Activated gamma-delta T cell treated with anti-CD3 and anti-CD28 coated beads, Interleukin-2, amount 50 U/mL, for 16 hours (primary cell): ENCODE results near the gene STEEP1.

Experiments
- DNase-seq: peaks from one replicate; pipeline ENCODE4 v3.0.0-alpha.2; 2020; ENCODE audit warnings: low read depth

Gene STEEP1

GRCh38 chrX:119565107-119565663 lies at the start of gene STEEP1:
Gene STEEP1, minus strand, starts transcription at chrX:119565409. Its CDS starts 54 bp downstream, at chrX:119565355.
- peak; percentile 75 for DNase-seq

- no peak for DNase-seq
Observed at GRCh38 chrX:119614776-119615175, 49.6 kb upstream of the STEEP1 start.

- no peak for DNase-seq
Observed at GRCh38 chrX:119607018-119607389, 41.8 kb upstream of the STEEP1 start.

- DNase-seq, result peak; percentile 81
Observed at GRCh38 chrX:119606280-119607017, 41.2 kb upstream of the STEEP1 start, which contains the start of gene NKRF. Gene NKRF, minus strand, starts transcription at chrX:119606424.

- peak; percentile 25 for DNase-seq
Observed at GRCh38 chrX:119605464-119606279, 40.5 kb upstream of the STEEP1 start.

- DNase-seq, result no peak
Observed at GRCh38 chrX:119604766-119605463, 39.7 kb upstream of the STEEP1 start.

GRCh38 chrX:119602701-119603255 lies 37.6 kb upstream of the STEEP1 start:
- DNase-seq, result no peak

GRCh38 chrX:119589810-119590209 lies 24.6 kb upstream of the STEEP1 start:
- no peak for DNase-seq

- DNase-seq, result no peak
Observed at GRCh38 chrX:119583431-119584059, 18.3 kb upstream of the STEEP1 start.

- DNase-seq, result no peak
Observed at GRCh38 chrX:119579414-119579813, 14.2 kb upstream of the STEEP1 start.

GRCh38 chrX:119574394-119575266 lies 9.4 kb upstream of the STEEP1 start, which contains the start of gene UBE2A:
Gene UBE2A, plus strand, starts transcription at chrX:119574563. Its CDS starts 149 bp downstream, at chrX:119574712.
- peak; percentile 83 for DNase-seq

- peak; percentile 0 for DNase-seq
Observed at GRCh38 chrX:119573840-119574393, 8.7 kb upstream of the STEEP1 start.

- no peak for DNase-seq
Observed at GRCh38 chrX:119573222-119573621, 8.0 kb upstream of the STEEP1 start.

- DNase-seq, result no peak
Observed at GRCh38 chrX:119570351-119570835, 5.2 kb upstream of the STEEP1 start.

GRCh38 chrX:119552508-119552907 lies 12.7 kb downstream of the STEEP1 start:
- no peak for DNase-seq

- DNase-seq, result no peak
Observed at GRCh38 chrX:119549327-119550016, 15.7 kb downstream of the STEEP1 start.

GRCh38 chrX:119541188-119541587 lies 24.0 kb downstream of the STEEP1 start:
- DNase-seq, result no peak

GRCh38 chrX:119539872-119540271 lies 25.3 kb downstream of the STEEP1 start:
- no peak for DNase-seq

- no peak for DNase-seq
Observed at GRCh38 chrX:119537487-119537886, 27.7 kb downstream of the STEEP1 start.
